Panc1 (cell line): ENCODE measurements around the gene FAM124B.

Experiments
- CTCF ChIP-seq: fragments of 450-650 bp; IDR thresholded peaks from 2 replicates; pipeline ENCODE4 v1.5.1; 2017; ENCODE audit warnings: mild to moderate bottlenecking
- POLR2AphosphoS5 ChIP-seq: IDR thresholded peaks from 2 replicates; pipeline ENCODE4 v1.6.1; 2012; ENCODE audit warnings: mild to moderate bottlenecking, low read depth, low read length, moderate library complexity

DNA sequence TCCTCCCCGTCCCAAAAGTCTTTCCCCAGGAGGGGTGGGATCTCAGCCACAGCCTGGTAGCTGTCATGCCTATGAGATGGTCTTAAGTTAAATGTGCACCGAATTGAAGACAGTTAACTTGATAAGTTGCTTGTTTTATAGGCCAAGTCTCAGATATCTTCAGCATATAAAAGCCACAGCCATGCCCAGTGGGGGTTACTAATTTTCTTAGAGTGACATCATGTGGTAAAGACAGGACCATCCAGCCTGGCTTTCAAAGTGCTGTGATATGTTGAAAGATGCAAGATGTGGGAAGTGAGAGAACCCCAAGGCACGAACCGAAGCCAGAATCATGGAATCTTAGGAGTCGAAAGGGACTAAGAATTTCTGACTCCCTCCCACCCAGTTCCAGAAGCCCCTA, 42.1 kb upstream of the FAM124B start:
- TF ChIP-seq POLR2AphosphoS5 (no peak), CTCF (no peak)
